GM21737 (cell line): Measurements from ENCODE around the gene MARCHF6.
"Not testable (repeated sequence)": the region's sequence is repeated elsewhere in the genome, so short reads cannot be mapped to it uniquely, and the experiment has no call there.

Experiments used
- ATAC-seq: cut with Tn5 transposase; IDR thresholded peaks from one replicate; pipeline ENCODE4 v1.9.1; 2021; ENCODE audit warnings: mild to moderate bottlenecking, moderate library complexity; ENCODE audit not compliant: unreplicated experiment

MARCHF6 gene

GRCh38 chr5:10323588-10324488 lies 29.7 kb upstream of the MARCHF6 start:
- no peak for ATAC-seq

GRCh38 chr5:10324518-10325370 lies 28.8 kb upstream of the MARCHF6 start:
- ATAC-seq, result no peak

- ATAC-seq, result no peak
Observed at GRCh38 chr5:10328323-10328722, 25.2 kb upstream of the MARCHF6 start.

GRCh38 chr5:10329446-10329819 lies 24.1 kb upstream of the MARCHF6 start:
- ATAC-seq, result no peak

- ATAC-seq, result no peak
Observed at GRCh38 chr5:10329820-10330481, 23.5 kb upstream of the MARCHF6 start.

- no peak for ATAC-seq
Observed at GRCh38 chr5:10330511-10331230, 22.8 kb upstream of the MARCHF6 start.

- no peak for ATAC-seq
Observed at GRCh38 chr5:10331341-10331796, 22.1 kb upstream of the MARCHF6 start.

- ATAC-seq, result no peak
Observed at GRCh38 chr5:10332301-10332700, 21.2 kb upstream of the MARCHF6 start.

- ATAC-seq, result no peak
Observed at GRCh38 chr5:10333154-10334006, 20.1 kb upstream of the MARCHF6 start.

- ATAC-seq, result no peak
Observed at GRCh38 chr5:10334831-10335230, 18.7 kb upstream of the MARCHF6 start.

GRCh38 chr5:10335711-10336470 lies 17.6 kb upstream of the MARCHF6 start:
- no peak for ATAC-seq

GRCh38 chr5:10337107-10337506 lies 16.4 kb upstream of the MARCHF6 start:
- no peak for ATAC-seq

GRCh38 chr5:10337986-10338385 lies 15.5 kb upstream of the MARCHF6 start:
- ATAC-seq, result no peak

GRCh38 chr5:10338686-10339057 lies 14.8 kb upstream of the MARCHF6 start:
- no peak for ATAC-seq

- ATAC-seq, result no peak
Observed at GRCh38 chr5:10339058-10339811, 14.3 kb upstream of the MARCHF6 start.

- no peak for ATAC-seq
Observed at GRCh38 chr5:10339958-10340357, 13.5 kb upstream of the MARCHF6 start.

- no peak for ATAC-seq
Observed at GRCh38 chr5:10343486-10343885, 10.0 kb upstream of the MARCHF6 start.

GRCh38 chr5:10344461-10345106 lies 8.9 kb upstream of the MARCHF6 start:
- not testable (repeated sequence) for ATAC-seq
